Ovary (tissue), 3 donors: ENCODE data around the gene SREBF2.

Experiments used
- CTCF ChIP-seq, 3 donors: fragments of 450-650 bp in 2 of 3; fragments of 200-600 bp in 1 of 3; IDR thresholded peaks; one replicate each; pipeline versions ENCODE4 v1.5.1 to v1.8.0; 2016 to 2022; ENCODE audit warnings: antibody characterized with exemption in 3 of 3, mild to moderate bottlenecking in 1 of 3
- POLR2A ChIP-seq: fragments of 450-650 bp; IDR thresholded peaks from one replicate; pipeline ENCODE4 v1.6.1; 2017; ENCODE audit warnings: antibody characterized with exemption, mild to moderate bottlenecking, moderate library complexity
- donor health status: DM: no; HTN: no; CAD: no.

GRCh38 chr22:41919357-41920224 lies 86.7 kb downstream of the SREBF2 start:
- no peak for TF ChIP-seq CTCF (IDR thresholded peaks at IDR 0.05)
- TF ChIP-seq POLR2A, result no peak
